C4-2B (cell line): ENCODE data around the gene LRRC28.

Experiments used
- ZFX ChIP-seq: fragments of 450-650 bp; IDR thresholded peaks from 2 replicates; pipeline ENCODE4 v1.6.1; 2017
- TF ChIP-seq, protein P1 (sequence below): fragments of 450-650 bp; conservative IDR thresholded peaks from 2 replicates; pipeline ENCODE4 v1.5.1; 2017; ENCODE audit warnings: mild to moderate bottlenecking

DNA sequence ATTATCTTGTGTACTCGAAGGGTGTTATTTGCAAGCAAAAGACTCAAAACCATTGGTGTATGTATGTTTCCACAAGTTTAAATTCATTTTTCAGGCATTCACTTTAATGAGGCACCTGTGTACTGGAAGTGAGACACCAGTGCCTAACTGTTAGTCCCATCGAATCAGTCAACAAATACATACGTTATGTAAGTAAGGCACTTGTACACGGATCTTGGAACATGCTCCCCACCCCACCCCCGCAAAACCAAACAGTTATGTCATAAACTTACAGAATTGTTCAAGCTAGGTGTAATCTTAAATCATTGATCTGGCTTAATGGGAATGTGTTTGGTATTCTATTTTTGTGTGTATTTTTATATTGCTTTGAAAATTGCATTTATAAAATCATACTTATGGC is 17.1 kb downstream of the LRRC28 start:
- TF ChIP-seq, protein P1, sequence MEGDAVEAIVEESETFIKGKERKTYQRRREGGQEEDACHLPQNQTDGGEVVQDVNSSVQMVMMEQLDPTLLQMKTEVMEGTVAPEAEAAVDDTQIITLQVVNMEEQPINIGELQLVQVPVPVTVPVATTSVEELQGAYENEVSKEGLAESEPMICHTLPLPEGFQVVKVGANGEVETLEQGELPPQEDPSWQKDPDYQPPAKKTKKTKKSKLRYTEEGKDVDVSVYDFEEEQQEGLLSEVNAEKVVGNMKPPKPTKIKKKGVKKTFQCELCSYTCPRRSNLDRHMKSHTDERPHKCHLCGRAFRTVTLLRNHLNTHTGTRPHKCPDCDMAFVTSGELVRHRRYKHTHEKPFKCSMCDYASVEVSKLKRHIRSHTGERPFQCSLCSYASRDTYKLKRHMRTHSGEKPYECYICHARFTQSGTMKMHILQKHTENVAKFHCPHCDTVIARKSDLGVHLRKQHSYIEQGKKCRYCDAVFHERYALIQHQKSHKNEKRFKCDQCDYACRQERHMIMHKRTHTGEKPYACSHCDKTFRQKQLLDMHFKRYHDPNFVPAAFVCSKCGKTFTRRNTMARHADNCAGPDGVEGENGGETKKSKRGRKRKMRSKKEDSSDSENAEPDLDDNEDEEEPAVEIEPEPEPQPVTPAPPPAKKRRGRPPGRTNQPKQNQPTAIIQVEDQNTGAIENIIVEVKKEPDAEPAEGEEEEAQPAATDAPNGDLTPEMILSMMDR = no peak
- TF ChIP-seq ZFX = no peak
